Karpas-422 (cell line): ENCODE data around the gene C16orf96. TPM values are rescaled to one million over a fixed set of nuclear protein-coding genes. Genes with fewer than 3 reads are reported as not detected.

Source experiments
- DNase-seq: peaks from one replicate; pipeline ENCODE4 v3.0.0-alpha.2; 2015
- H2AFZ ChIP-seq: fragments of 200-600 bp; sonication (generic); 2 replicates; pipeline ENCODE4 v1.6.1; 2014; ENCODE audit warnings: antibody characterized with exemption, low read length, mixed read lengths
- H3K27ac ChIP-seq: fragments of 200-600 bp; sonication (generic); 2 replicates; pipeline ENCODE4 v1.5.1; 2014; ENCODE audit warnings: mild to moderate bottlenecking, low read length, moderate library complexity
- H3K27me3 ChIP-seq: fragments of 200-600 bp; sonication (generic); 2 replicates; pipeline ENCODE4 v1.6.1; 2014; ENCODE audit warnings: low read length, mixed read lengths
- H3K36me3 ChIP-seq: fragments of 200-600 bp; sonication (generic); 2 replicates; pipeline ENCODE4 v1.6.1; 2014; ENCODE audit warnings: low read length, mixed read lengths; ENCODE audit not compliant: insufficient read depth
- H3K4me1 ChIP-seq: fragments of 200-600 bp; sonication (generic); 2 replicates; pipeline ENCODE4 v1.6.1; 2014; ENCODE audit warnings: mild to moderate bottlenecking, low read length, mixed read lengths
- H3K4me2 ChIP-seq: fragments of 200-600 bp; sonication (generic); 2 replicates; pipeline ENCODE4 v1.6.1; 2014; ENCODE audit warnings: low read length, low read depth, mild to moderate bottlenecking; ENCODE audit not compliant: poor library complexity, severe bottlenecking
- H3K4me3 ChIP-seq: fragments of 200-600 bp; sonication (generic); 2 replicates; pipeline ENCODE4 v1.5.1; 2014; ENCODE audit warnings: mild to moderate bottlenecking, antibody characterized with exemption, low read length, mixed read lengths
- H3K79me2 ChIP-seq: fragments of 200-600 bp; sonication (generic); 2 replicates; pipeline ENCODE4 v1.6.1; 2014; ENCODE audit warnings: mild to moderate bottlenecking, low read length, mixed read lengths
- H3K9ac ChIP-seq: fragments of 200-600 bp; sonication (generic); 2 replicates; pipeline ENCODE4 v1.6.0; 2014; ENCODE audit warnings: low read length
- H3K9me2 ChIP-seq: fragments of 200-600 bp; sonication (generic), shearing (Covaris generic); replicated peaks from 2 replicates; pipeline ENCODE4 v1.6.0; 2014; ENCODE audit warnings: mild to moderate bottlenecking, low read length, moderate library complexity; ENCODE audit not compliant: insufficient read depth
- H3K9me3 ChIP-seq: fragments of 300-700, 200-600 bp; sonication (generic); 2 replicates; pipeline ENCODE4 v1.6.1; 2014; ENCODE audit warnings: low read length, mixed read lengths
- H4K20me1 ChIP-seq: fragments of 200-600 bp; sonication (generic); 2 replicates; pipeline ENCODE4 v1.6.1; 2014; ENCODE audit warnings: mild to moderate bottlenecking, antibody characterized with exemption, low read length, low read depth; ENCODE audit not compliant: insufficient read depth
- total RNA-seq: library from RNA; depleted of rRNA; stranded (reverse); fragments of >200 nt; shearing (Covaris generic); gene quantifications from 2 replicates; pipeline ENCODE4 v1.2.3, GENCODE V29; 2014; ENCODE audit warnings: low replicate concordance

Gene C16orf96
- total RNA-seq, 1 experiment from 2014 or later = not detected

DNA sequence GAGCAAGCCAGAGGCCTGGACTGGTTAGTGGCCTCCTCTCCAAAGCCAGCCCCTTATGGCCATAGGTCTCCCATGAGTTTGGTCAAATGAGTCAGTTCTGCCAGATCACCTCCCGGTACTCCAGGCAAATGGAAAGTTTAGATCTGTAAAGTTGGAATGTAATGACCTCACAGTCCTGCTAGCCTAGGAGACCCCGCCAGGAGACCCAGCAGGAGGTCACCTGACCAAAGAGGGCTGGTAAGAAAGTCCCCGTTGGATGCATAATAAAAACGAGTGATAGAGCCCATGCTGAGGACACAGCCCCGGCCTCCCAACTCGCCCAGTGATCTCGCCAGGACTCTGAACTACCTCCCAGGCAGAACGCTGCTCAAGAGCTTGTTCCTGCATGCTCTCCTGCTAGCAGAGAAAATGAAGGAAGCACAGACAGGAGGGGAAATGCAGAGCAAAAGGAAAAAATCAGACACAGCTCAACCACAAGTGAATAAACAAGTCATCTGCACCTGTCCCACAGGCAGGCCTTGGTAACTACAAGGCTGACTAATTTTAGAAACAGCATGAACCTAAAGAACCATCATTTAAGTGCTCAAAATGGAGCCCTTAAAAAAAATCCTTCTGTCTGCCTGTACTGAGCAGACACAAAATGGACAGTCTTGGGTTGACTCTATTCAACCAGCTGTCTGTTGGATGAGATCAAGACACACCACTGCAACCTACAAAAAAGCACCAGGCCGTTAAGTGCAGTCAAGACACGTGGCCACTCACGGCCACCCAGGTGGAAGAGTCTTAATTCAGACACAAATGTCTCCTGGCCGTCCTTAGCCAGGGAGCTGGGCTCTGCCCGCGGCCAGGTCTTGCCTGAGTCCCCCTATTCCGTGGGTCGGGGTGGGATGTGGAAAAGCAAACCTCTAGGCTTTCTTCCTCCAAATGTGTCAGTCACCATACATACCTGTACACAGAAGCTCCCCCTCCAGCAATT lies 26.8 kb upstream of the C16orf96 start:
- H2AFZ ChIP-seq = no peak overlapping the region
- no peak for DNase-seq
- H3K9me3 ChIP-seq = no peaks in the 10 kb centered on the region
- no peaks in the 10 kb centered on the region for H3K27me3 ChIP-seq
- no peaks in the 10 kb centered on the region for H3K79me2 ChIP-seq
- H3K9ac ChIP-seq = no peak overlapping the region
- no peaks in the 10 kb centered on the region for H3K36me3 ChIP-seq
- no peaks in the 10 kb centered on the region for H3K9me2 ChIP-seq
- H4K20me1 ChIP-seq = no peaks in the 10 kb centered on the region
- no peak overlapping the region for H3K4me3 ChIP-seq
- H3K4me1 ChIP-seq = peaks cover 8% of the 10 kb centered on the region
- H3K4me2 ChIP-seq = no peak overlapping the region
- H3K27ac ChIP-seq = no peak overlapping the region

DNA sequence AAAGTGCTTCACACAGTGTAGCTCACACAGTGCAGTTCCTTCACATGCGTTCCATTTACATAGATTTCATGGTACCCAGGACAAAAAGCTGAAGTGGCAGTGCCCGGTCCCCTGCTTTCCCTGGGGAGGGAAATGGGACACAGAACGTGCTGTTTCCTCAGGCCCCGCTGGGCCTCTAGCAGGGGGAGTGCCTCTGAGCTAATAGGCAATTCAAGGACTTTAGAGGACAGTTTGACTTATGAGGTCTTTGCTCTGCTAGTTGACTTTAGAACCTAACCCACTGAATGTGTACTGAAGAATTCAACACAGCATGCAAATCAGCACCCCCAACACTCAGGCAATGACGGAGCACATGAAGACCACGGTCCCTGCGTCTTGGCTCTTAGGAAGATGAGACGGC lies 24.3 kb upstream of the C16orf96 start:
- Histone ChIP-seq H3K36me3 (no peaks in the 10 kb centered on the region), H3K9me3 (no peaks in the 10 kb centered on the region), H4K20me1 (no peaks in the 10 kb centered on the region), H3K4me2 (no peak overlapping the region), H3K9ac (no peak overlapping the region), H3K9me2 (no peaks in the 10 kb centered on the region), H3K79me2 (no peaks in the 10 kb centered on the region), H2AFZ (no peak overlapping the region), H3K27me3 (no peaks in the 10 kb centered on the region), H3K4me3 (no peak overlapping the region), H3K27ac (no peak overlapping the region), H3K4me1 (peaks cover 8% of the 10 kb centered on the region)
- no peak for DNase-seq

DNA sequence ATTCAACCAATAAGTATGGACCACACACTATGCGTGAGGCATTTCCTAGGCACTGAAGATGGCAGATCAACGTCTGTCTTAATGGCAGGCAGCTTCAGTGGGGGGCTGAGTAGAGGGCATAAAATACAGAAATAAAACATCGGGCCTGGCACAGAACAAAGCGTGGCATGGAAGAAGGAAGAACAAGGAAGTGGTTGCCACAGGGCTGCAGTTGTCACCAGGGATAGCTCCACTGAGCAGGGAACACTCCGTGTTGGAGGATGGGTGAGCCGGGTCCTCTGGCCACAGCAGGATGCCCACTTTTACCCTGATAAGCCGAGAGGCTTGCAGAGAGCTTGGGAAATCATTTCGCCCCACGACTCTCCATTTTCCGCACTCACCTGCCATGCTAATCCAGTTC lies 23.9 kb upstream of the C16orf96 start:
- H3K4me1 ChIP-seq = peaks cover 8% of the 10 kb centered on the region
- no peaks in the 10 kb centered on the region for H3K27me3 ChIP-seq
- H3K36me3 ChIP-seq = no peaks in the 10 kb centered on the region
- H3K79me2 ChIP-seq = no peaks in the 10 kb centered on the region
- no peaks in the 10 kb centered on the region for H4K20me1 ChIP-seq
- H3K4me3 ChIP-seq = no peak overlapping the region
- no peaks in the 10 kb centered on the region for H3K9me3 ChIP-seq
- no peak overlapping the region for H3K27ac ChIP-seq
- H3K4me2 ChIP-seq = no peak overlapping the region
- H2AFZ ChIP-seq = no peak overlapping the region
- H3K9ac ChIP-seq = no peak overlapping the region
- H3K9me2 ChIP-seq = no peaks in the 10 kb centered on the region
- DNase-seq = no peak

DNA sequence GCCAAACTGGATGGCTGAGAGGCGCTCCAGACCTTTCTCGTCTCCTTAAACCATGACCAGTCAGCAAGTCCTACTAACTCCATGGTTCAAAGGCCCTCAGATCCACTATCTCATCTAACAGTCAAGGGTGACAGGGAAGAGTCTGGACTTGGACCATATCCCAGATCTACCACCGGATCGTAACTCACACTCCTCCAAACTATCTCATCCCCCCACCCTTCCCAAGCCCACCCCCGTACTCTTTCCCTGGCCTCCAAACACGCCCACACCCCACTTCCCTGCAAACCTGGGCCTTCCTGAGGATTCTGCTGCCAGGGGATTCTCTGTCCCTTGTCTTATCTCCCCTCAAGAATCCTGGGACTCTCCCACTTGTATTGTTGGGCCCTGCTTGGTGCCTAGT lies 22.6 kb upstream of the C16orf96 start:
- Histone ChIP-seq H3K4me1 (peaks cover 8% of the 10 kb centered on the region), H3K79me2 (no peaks in the 10 kb centered on the region), H2AFZ (no peak overlapping the region)

DNA sequence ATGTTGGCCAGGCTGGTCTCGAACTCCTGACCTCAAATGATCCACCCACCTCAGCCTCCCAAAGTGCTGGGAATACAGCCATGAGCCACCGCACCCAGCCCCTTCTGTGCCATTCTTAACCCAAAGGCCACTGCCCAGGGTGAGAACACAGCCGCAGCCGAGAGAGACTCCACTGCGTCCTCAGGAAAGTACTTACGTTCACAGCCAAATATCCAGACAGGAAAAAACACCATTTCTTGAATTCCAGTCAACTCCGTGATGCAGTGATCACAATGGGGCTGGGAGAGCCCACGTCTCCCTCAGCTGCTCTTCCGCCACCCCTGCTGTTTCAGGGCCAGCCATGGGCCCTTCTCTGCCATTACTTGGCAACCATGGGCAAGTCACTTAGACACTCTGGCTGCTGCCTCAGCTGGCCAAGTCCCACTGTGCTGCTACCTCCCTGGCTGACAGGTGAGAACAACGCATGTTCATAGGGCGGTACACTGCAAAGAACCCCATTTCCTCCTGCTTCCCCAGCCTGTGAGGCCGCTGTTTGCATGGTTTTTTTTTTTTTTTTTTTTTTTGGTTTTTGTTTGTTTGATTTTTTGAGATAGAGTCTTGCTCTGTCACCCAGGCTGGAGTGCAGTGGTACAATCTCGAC lies 21.9 kb upstream of the C16orf96 start:
- H2AFZ ChIP-seq = no peak overlapping the region
- H4K20me1 ChIP-seq = no peaks in the 10 kb centered on the region
- no peaks in the 10 kb centered on the region for H3K27me3 ChIP-seq
- H3K9me3 ChIP-seq = no peaks in the 10 kb centered on the region
- H3K27ac ChIP-seq = no peak overlapping the region
- H3K4me3 ChIP-seq = no peak overlapping the region
- no peaks in the 10 kb centered on the region for H3K36me3 ChIP-seq
- H3K4me2 ChIP-seq = no peak overlapping the region
- H3K9me2 ChIP-seq = no peaks in the 10 kb centered on the region
- H3K4me1 ChIP-seq = peaks cover 5% of the 10 kb centered on the region
- no peaks in the 10 kb centered on the region for H3K79me2 ChIP-seq
- H3K9ac ChIP-seq = no peak overlapping the region
- DNase-seq = no peak

More for the DNA sequence above, 22.6 kb upstream of the C16orf96 start:
- DNase-seq = no peak
- H3K9ac ChIP-seq = no peak overlapping the region
- H3K9me2 ChIP-seq = no peaks in the 10 kb centered on the region
- no peaks in the 10 kb centered on the region for H3K36me3 ChIP-seq
- no peaks in the 10 kb centered on the region for H3K9me3 ChIP-seq
- H3K27ac ChIP-seq = no peak overlapping the region
- no peaks in the 10 kb centered on the region for H3K27me3 ChIP-seq
- H3K4me3 ChIP-seq = no peak overlapping the region
- no peak overlapping the region for H3K4me2 ChIP-seq
- no peaks in the 10 kb centered on the region for H4K20me1 ChIP-seq

DNA sequence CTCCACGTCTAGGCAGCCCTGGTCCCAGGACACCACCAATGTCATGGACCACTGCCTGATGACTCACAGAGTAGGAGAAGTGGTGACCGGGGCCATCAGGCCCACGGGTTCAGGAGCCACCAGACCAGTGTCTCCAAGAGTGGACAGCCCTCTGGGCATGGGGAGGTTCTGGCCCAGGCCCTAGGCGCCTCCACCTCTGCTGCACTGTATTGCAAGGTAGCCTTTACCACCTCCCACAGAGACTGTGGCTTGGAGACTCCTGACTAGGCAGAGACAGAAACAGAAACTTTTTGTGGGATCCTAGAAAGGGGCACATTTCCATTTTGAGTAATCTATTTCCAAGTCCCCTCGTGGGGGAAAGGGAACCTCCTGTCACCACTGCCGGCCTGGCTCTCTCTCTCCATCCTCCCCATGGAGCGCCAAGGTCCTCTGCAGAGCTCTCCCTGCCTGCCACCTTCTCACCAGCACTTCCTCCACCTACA lies 20.5 kb upstream of the C16orf96 start:
- Histone ChIP-seq H3K36me3 (no peaks in the 10 kb centered on the region), H3K9ac (no peak overlapping the region), H3K4me1 (no peaks in the 10 kb centered on the region), H3K4me3 (no peak overlapping the region), H3K4me2 (no peak overlapping the region), H2AFZ (no peak overlapping the region), H3K27ac (no peak overlapping the region), H3K79me2 (no peaks in the 10 kb centered on the region), H3K27me3 (no peaks in the 10 kb centered on the region), H3K9me3 (no peaks in the 10 kb centered on the region; the same call in none of the 2 replicates), H4K20me1 (no peaks in the 10 kb centered on the region), H3K9me2 (no peaks in the 10 kb centered on the region)
- no peak for DNase-seq

DNA sequence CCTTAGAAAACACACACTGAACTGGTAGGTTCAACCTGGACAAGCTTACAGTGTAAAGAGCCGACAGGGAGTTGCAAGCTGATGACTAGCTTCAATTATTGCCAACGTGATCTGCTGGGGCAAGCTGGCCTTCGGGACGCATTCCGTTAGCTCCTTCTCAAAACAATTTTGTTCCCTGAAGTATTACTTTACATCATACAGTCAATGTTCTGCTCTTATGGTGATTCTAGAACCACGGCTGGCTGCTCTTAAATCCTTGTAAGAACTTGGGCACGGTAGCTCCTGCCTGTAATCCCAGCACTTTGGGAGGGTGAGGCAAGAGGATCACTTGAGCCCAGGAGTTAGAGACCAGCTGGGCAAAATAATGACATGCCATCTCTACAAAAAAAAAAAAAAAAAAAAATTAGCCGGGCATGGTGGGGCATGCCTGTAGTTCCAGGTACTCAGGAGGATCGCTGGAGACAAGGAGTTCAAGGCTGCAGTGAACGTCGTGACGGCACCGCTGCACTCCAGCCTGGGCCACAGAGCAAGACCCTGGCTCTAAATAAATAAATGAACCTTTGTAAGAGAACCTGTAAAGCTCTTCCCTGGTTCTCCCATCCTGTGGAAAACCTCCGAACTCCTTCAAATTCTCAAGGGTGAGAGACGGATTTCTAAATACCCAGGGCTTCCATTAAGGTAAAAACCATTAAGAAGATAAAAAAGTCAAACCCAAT lies 19.6 kb upstream of the C16orf96 start:
- H3K4me2 ChIP-seq = no peak overlapping the region
- no peak overlapping the region for H3K4me3 ChIP-seq
- H3K9ac ChIP-seq = no peak overlapping the region
- H2AFZ ChIP-seq = no peak overlapping the region
- H3K79me2 ChIP-seq = no peaks in the 10 kb centered on the region
- no peaks in the 10 kb centered on the region for H3K4me1 ChIP-seq
- no peaks in the 10 kb centered on the region for H3K36me3 ChIP-seq
- H4K20me1 ChIP-seq = no peaks in the 10 kb centered on the region
- DNase-seq = no peak
- no peaks in the 10 kb centered on the region for H3K27me3 ChIP-seq
- H3K9me3 ChIP-seq = no peaks in the 10 kb centered on the region; the same call in none of the 2 replicates
- no peaks in the 10 kb centered on the region for H3K9me2 ChIP-seq
- H3K27ac ChIP-seq = no peak overlapping the region
